ENCODE results near the gene TRAM2.

Gene TRAM2

GRCh38 chr6:52511163-52511562, 65.7 kb downstream of the TRAM2 start:
- Mint-ChIP-seq H3K36me3 (ENCODE audit: low read depth) (peaks cover 73% of the 10 kb centered on the region), H3K9me3 (no peaks in the 10 kb centered on the region)

DNA sequence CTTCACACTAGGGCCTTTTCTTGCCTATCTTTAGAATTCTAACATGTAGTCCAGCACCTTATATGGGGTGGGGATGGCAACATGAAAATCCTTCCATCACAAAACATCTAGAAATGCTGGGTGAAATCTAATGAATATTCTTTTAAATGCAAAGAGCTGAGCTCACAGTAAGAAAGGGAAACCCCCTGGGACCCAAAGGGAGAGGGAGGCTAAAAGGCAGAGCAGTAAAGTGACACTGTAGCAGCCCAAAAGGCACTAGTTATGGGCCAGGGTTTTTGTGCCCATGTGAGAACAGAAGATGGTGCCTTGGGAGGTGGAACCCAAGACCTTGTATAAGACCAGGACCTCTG, 66.7 kb downstream of the TRAM2 start:
- H3K27ac Mint-ChIP-seq = no peak overlapping the region

More at GRCh38 chr6:52511163-52511562, 65.7 kb downstream of the TRAM2 start:
- DNase-seq = no peak
- Mint-ChIP-seq H3K4me1 (ENCODE audit: low read depth) (peaks cover 2% of the 10 kb centered on the region), H3K27ac (no peak overlapping the region), H3K4me3 (no peak overlapping the region), H3K27me3 (no peaks in the 10 kb centered on the region)

DNA sequence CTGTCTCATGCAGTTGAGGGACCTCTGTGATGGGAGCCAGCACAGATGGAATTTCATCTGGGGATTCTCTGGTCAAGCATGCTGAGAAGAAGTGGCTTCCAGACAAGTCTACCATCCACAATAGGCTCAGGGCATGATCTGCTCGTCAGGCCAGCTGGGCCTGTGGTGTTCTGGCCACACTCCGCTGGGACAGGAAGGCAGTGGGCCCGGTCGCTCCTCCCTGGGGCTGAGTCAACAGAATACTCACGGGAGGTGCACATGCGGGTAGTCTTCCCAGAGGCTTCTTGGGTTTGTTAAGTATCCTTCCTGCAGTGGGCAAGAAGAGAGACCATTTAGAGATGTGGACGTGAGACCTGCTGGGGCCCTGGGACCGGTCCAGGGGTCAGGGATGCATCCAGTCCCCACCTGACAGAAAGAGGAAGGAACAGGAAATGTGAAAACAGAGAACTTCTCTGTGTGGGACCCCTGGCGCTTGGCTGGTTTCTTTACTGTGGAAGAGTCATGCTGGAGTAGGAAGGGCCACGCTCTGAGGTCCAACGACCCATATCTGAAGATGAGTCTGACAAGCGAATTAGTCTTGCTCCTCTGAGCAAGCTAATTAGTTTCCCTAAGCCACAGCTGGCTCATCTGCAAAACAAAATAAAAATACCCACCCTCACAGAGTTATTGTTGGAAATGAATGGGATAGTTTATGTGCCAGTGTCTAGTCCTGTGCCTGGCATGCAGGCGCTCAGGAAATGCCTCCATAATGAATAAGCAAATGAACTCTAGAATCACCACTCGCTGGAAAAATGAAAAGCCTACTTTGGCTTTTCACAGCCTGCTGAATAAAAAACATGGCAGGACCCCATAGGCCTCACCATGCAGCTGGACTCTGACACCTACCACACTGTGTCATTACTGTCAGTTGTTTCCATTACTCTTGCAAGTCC, 67.3 kb downstream of the TRAM2 start:
- Mint-ChIP-seq H3K4me1 (ENCODE audit: low read depth) (peaks cover 1% of the 10 kb centered on the region), H3K27ac (no peak overlapping the region), H3K27me3 (no peaks in the 10 kb centered on the region), H3K36me3 (ENCODE audit: low read depth) (peaks cover 67% of the 10 kb centered on the region), H3K9me3 (no peaks in the 10 kb centered on the region), H3K4me3 (no peak overlapping the region)
- DNase-seq = no peak

More for the DNA sequence above, 66.7 kb downstream of the TRAM2 start:
- H3K27me3 Mint-ChIP-seq = no peaks in the 10 kb centered on the region
- H3K9me3 Mint-ChIP-seq = no peaks in the 10 kb centered on the region
- no peak overlapping the region for H3K4me3 Mint-ChIP-seq
- H3K4me1 Mint-ChIP-seq (ENCODE audit: low read depth) = peaks cover 2% of the 10 kb centered on the region
- H3K36me3 Mint-ChIP-seq (ENCODE audit: low read depth) = peaks cover 71% of the 10 kb centered on the region
- no peak for DNase-seq

DNA sequence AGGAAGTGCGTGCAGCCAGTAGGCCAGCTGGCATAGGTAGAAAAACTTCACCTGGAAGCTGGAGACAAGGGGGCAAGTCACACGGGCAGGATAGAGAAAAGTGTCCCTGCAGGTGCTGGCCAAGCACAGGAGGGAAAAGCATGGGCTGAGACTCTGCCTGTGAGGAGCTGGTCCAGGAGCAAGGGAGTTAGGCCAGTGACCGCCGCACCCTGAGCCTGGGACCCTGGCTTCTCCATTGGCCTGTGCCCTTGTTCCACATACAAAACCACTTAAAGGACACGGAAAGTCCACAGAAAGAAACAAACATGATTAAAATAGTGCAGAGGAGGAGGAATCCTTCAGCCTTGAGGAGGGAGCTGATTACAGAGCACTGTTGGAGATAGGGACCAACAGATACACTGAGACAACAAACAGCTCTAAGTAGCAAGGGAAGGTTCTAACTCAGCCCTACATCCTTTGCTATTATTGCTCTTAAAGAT, 68.6 kb downstream of the TRAM2 start:
- Mint-ChIP-seq H3K4me1 (ENCODE audit: low read depth) (no peaks in the 10 kb centered on the region), H3K9me3 (no peaks in the 10 kb centered on the region), H3K4me3 (no peak overlapping the region), H3K27ac (no peak overlapping the region), H3K36me3 (ENCODE audit: low read depth) (peaks cover 59% of the 10 kb centered on the region), H3K27me3 (no peaks in the 10 kb centered on the region)
- no peak for DNase-seq

DNA sequence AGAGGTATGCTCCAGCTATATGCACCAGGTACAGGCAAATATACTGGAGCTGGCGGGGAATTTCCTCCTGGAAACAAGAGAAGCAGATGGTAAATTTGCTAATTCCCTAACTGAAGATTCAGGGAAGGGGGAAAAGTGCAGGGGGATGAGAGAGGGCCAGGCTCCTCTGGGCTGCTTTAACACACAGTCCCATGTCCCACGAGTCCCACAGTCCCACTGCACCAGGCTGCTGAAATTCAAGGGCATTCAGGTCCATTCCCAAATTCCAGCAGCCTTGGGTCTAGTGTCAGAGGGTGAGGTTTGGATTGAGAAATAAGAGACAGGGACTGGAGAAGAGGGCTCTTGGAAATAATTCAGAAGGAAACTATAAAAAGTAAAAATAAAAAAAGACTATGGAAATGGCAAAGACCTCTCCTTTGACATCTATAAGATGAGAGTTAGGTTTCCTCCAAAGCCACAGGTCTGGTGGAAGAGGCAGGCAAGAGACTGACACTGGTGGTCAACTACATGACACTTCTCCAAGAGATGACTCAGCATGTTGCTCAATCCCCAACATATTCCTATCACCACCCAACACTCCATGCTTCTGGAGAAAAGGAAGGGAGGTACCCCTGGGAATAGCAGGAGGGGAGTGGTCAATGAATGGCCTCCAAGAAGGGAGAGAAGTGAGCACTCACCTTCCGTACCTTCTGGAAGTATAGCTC, 69.2 kb downstream of the TRAM2 start:
- H3K4me3 Mint-ChIP-seq = no peak overlapping the region
- H3K27me3 Mint-ChIP-seq = no peaks in the 10 kb centered on the region

DNA sequence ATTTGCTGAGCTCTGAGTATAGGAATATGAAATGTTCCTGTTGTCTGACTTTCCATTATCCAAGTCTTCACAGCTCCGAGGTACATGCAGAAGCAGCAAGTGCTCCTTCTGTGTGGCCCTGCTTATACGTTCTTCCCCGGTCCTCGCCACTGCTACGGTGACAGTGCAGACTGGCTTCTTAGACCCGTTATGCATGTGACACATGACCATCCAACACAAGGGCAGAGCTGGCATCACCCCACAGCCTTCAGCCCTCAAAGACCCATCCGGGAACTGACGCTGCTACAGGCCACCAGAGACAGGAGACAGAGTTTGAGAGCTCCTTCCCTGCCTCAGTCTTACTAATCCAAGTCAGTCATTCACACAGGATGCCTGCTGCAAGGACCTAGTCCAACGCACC, 70.4 kb downstream of the TRAM2 start:
- H3K4me3 Mint-ChIP-seq = no peak overlapping the region
- H3K36me3 Mint-ChIP-seq (ENCODE audit: low read depth) = peaks cover 56% of the 10 kb centered on the region
- no peak for DNase-seq

More for the DNA sequence above, 69.2 kb downstream of the TRAM2 start:
- no peaks in the 10 kb centered on the region for H3K9me3 Mint-ChIP-seq
- no peaks in the 10 kb centered on the region for H3K4me1 Mint-ChIP-seq (ENCODE audit: low read depth)
- no peak for DNase-seq
- no peak overlapping the region for H3K27ac Mint-ChIP-seq
- peaks cover 59% of the 10 kb centered on the region for H3K36me3 Mint-ChIP-seq (ENCODE audit: low read depth)

GRCh38 chr6:52505726-52506409, 71.0 kb downstream of the TRAM2 start:
- no peak overlapping the region for H3K27ac Mint-ChIP-seq

More for the DNA sequence above, 70.4 kb downstream of the TRAM2 start:
- Mint-ChIP-seq H3K9me3 (no peaks in the 10 kb centered on the region), H3K27ac (no peak overlapping the region), H3K4me1 (ENCODE audit: low read depth) (no peaks in the 10 kb centered on the region), H3K27me3 (no peaks in the 10 kb centered on the region)

GRCh38 chr6:52504782-52505136, 72.1 kb downstream of the TRAM2 start:
- no peaks in the 10 kb centered on the region for H3K4me1 Mint-ChIP-seq (ENCODE audit: low read depth)
- DNase-seq = no peak
- no peak overlapping the region for H3K27ac Mint-ChIP-seq
- peaks cover 50% of the 10 kb centered on the region for H3K36me3 Mint-ChIP-seq (ENCODE audit: low read depth)
- no peaks in the 10 kb centered on the region for H3K27me3 Mint-ChIP-seq
- H3K9me3 Mint-ChIP-seq = no peaks in the 10 kb centered on the region
- H3K4me3 Mint-ChIP-seq = no peak overlapping the region

More at GRCh38 chr6:52505726-52506409, 71.0 kb downstream of the TRAM2 start:
- Mint-ChIP-seq H3K4me1 (ENCODE audit: low read depth) (no peaks in the 10 kb centered on the region), H3K4me3 (no peak overlapping the region), H3K9me3 (no peaks in the 10 kb centered on the region), H3K36me3 (ENCODE audit: low read depth) (peaks cover 55% of the 10 kb centered on the region), H3K27me3 (no peaks in the 10 kb centered on the region)
- no peak for DNase-seq

DNA sequence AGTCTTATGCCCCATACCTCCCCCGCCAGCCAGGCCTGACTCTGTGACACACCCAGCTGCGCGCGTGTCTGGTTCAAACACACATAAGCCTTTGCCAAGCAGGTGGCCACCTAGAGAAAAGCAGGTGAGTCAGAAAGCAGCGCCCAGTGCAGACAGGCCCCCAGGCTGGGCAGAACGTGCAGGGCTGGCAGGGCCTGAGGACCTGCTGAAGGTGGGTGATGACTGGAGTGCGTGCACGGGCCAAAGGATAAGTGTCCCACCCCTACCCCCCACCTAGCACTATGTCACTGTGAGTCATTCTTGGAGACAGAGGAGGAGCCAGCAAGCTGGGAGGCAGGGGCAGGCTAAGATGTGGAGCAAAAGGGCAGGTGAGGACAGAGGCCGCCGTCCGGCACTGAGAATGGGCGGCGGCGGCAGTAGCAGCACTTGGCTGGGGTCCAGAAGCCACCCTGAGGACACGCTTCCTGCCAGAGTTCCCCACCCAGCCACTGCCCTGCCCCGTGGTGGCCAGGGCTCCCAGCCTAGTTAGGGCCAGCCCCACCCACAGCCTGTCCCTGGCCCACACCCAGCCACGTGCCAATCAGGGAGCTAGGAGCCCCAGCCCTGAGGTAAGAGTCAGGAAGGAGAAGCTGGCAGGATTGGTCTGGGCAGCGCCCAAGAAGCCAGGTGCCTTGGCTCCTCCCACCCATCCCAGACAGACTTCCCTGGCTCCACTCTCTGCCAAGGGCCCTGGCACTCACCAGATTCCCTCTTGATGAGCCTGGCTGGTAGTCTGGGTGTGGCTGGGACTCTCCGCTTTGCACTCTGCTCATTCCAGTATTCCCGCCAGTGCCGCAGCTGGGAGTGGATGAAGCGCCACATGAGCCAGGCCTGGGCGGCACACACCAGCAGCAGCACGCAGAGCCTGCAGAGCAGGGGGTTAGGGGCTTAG, 72.7 kb downstream of the TRAM2 start:
- Mint-ChIP-seq H3K9me3 (no peaks in the 10 kb centered on the region), H3K27me3 (no peaks in the 10 kb centered on the region), H3K4me3 (no peak overlapping the region), H3K36me3 (ENCODE audit: low read depth) (peaks cover 43% of the 10 kb centered on the region), H3K4me1 (ENCODE audit: low read depth) (no peaks in the 10 kb centered on the region), H3K27ac (no peak overlapping the region)
- DNase-seq = no peak

DNA sequence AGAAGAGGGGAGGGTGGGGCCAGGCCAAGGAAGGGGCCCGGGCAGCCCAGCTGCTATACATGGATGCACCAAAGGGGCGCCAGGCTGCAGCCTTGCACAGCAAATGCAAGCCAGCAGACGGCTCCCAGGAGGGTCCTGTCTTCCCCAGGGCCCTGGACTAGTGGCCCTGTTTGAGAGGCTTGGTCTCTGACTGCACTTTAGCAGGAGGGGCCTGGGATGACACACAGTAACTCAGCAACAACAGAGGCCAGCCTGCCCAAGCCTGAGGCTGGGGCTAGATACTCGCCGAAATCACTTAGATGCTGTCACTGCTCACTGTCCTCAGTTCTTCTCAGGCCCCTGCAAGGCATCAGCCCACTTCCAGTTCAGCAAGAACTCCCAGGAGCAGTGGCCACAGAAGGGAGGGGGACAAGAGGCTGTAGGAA, 73.5 kb downstream of the TRAM2 start:
- Mint-ChIP-seq H3K36me3 (ENCODE audit: low read depth) (peaks cover 35% of the 10 kb centered on the region), H3K27me3 (no peaks in the 10 kb centered on the region), H3K27ac (no peak overlapping the region), H3K4me3 (no peak overlapping the region), H3K9me3 (no peaks in the 10 kb centered on the region), H3K4me1 (ENCODE audit: low read depth) (no peaks in the 10 kb centered on the region)
- DNase-seq = no peak

DNA sequence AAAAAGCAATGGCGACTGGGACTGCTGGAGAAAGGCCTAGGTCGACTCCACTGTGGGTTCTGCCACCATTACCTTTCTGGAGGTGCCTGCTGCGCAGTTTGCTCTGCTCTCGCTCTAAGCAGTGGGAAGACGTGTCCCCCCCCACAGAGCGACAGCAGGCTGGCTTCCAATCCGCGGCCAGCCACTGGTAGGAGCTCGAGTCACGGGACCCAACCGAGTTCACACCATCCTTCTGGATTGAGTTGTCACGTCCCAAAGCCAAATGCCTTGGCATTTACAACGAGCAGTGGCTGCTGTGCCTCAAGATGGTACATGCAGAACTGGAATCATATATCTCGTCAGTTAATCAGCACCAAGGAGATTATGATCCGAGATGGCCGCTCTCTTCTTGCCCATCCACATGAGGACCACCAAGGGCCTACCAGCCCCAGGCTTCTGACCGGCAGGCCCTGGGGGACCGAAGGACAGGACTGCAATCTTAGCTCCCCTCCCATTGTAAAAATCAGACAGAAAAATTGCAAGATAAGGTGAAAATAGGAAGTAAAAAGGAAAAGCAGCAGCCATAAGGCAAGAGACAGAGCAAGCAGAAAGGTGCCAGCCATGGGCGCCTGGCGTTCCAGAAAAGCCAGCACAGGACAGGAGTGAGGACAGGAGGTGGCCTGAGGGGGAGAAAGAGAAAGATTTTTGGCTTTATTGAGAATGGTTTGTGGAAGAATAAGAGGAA, 74.4 kb downstream of the TRAM2 start:
- H3K27me3 Mint-ChIP-seq = no peaks in the 10 kb centered on the region
- H3K36me3 Mint-ChIP-seq (ENCODE audit: low read depth) = peaks cover 27% of the 10 kb centered on the region
- H3K4me3 Mint-ChIP-seq = no peak overlapping the region
- no peaks in the 10 kb centered on the region for H3K9me3 Mint-ChIP-seq
- no peak overlapping the region for H3K27ac Mint-ChIP-seq
- H3K4me1 Mint-ChIP-seq (ENCODE audit: low read depth) = no peaks in the 10 kb centered on the region
- DNase-seq = no peak

GRCh38 chr6:52500238-52501129, 76.4 kb downstream of the TRAM2 start:
- no peaks in the 10 kb centered on the region for H3K9me3 Mint-ChIP-seq
- no peak overlapping the region for H3K4me3 Mint-ChIP-seq
- no peaks in the 10 kb centered on the region for H3K27me3 Mint-ChIP-seq
- no peak overlapping the region for H3K27ac Mint-ChIP-seq
- no peaks in the 10 kb centered on the region for H3K4me1 Mint-ChIP-seq (ENCODE audit: low read depth)
- no peak for DNase-seq
- peaks cover 12% of the 10 kb centered on the region for H3K36me3 Mint-ChIP-seq (ENCODE audit: low read depth)
